ENCODE measurements around the gene VAPB. TPM values are rescaled to one million over a fixed set of nuclear protein-coding genes. Genes with fewer than 3 reads are reported as not detected.

The VAPB gene
- total RNA-seq, 2 experiments from 2014 or later: 32.8 to 35.6 TPM

Other genes with a start within 250 kb of the VAPB start
- not detected for gene ANKRD60, start 160.6 kb upstream of the VAPB start, total RNA-seq
- gene RAB22A, start 79.5 kb upstream of the VAPB start, total RNA-seq: 10 to 100 TPM; 17.3 to 18.5 TPM
- gene APCDD1L, start 126.2 kb downstream of the VAPB start, total RNA-seq: not detected